Activated B cell treated with CpG ODN at 0.5 μM for 24 hours (primary cell): Measurements from ENCODE around the gene PCNX2. TPM values are rescaled to one million over a fixed set of nuclear protein-coding genes. Genes with fewer than 3 reads are reported as not detected.

Source experiments
- ATAC-seq: fragments of 200-7000 bp; cut with Tn5 transposase; one replicate; pipeline ENCODE4 v1.10.0; 2021; ENCODE audit warnings: low read depth, mild to moderate bottlenecking, moderate library complexity
- CTCF ChIA-PET: fragments of 350-600 bp; sonication (Branson Sonifier 250); formaldehyde crosslinking; loops from one replicate; lab custom pipeline; 2021; ENCODE audit warnings: antibody characterized with exemption; lab: Charles Lee
- POLR2A ChIA-PET: fragments of 350-600 bp; sonication (Branson Sonifier 250); formaldehyde crosslinking; loops from one replicate; lab custom pipeline; 2021; ENCODE audit warnings: antibody characterized with exemption; lab: Charles Lee
- DNase-seq: peaks from one replicate; pipeline ENCODE4 v3.0.0; 2022
- H3K27ac Mint-ChIP-seq: one replicate; pipeline ENCODE4 v1.8.0; 2020; ENCODE audit warnings: mixed read lengths
- H3K27me3 Mint-ChIP-seq: one replicate; pipeline ENCODE4 v1.8.0; 2021; ENCODE audit warnings: mixed read lengths
- H3K36me3 Mint-ChIP-seq: one replicate; pipeline ENCODE4 v1.8.0; 2021; ENCODE audit warnings: low read depth, mixed read lengths
- H3K4me1 Mint-ChIP-seq: one replicate; pipeline ENCODE4 v1.8.0; 2021; ENCODE audit warnings: mixed read lengths
- H3K4me3 Mint-ChIP-seq: one replicate; pipeline ENCODE4 v1.8.0; 2020; ENCODE audit warnings: mild to moderate bottlenecking, mixed read lengths
- H3K9me3 Mint-ChIP-seq: one replicate; pipeline ENCODE4 v1.8.0; 2020; ENCODE audit warnings: mixed read lengths
- intact Hi-C: fragments of 100-400 bp; cut with micrococcal nuclease; formaldehyde crosslinking; loops from one replicate; pipeline ENCODE4 v1.15.1; 2024
- total RNA-seq: library from RNA; stranded (reverse); gene quantifications from 2 replicates; pipeline ENCODE4 v1.2.3, GENCODE V29; 2022
- TF ChIP-seq, protein P1 (sequence below): fragments of 200-600 bp; IDR thresholded peaks from one replicate; pipeline ENCODE4 v1.8.0; 2022; ENCODE audit warnings: antibody characterized with exemption, mild to moderate bottlenecking

The PCNX2 gene
- total RNA-seq, 1 donor from 2014 or later: 20.4 TPM

DNA sequence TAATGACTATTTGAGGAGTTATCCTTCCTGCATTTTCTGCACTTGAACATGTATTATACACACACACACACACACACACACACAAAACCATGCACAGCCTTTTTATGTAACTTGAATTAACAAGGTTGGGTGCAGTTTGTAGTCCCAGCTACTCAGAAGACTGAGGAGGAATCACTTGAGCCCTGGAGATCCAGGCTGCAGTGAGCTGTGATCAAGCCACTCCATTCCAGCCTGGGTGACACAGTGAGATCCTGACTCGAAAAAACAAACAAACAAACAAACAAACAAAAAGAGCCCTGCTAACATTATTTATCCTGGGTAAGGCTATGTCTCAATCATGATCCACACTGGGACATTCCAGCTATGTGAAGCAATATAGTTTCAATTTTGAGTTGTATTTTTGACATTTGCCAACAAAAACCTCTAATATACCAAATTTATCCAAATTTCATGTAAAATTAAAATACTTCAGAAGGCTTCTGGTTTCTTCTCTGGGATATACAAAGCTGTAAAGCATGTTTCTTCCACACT, 188.3 kb downstream of the PCNX2 start:
- no peak overlapping the region for H3K4me3 Mint-ChIP-seq
- ChIA-PET CTCF (no interaction called here), POLR2A (no interaction called here)
- H3K27ac Mint-ChIP-seq: no peak overlapping the region
- peaks cover 7% of the 10 kb centered on the region for H3K9me3 Mint-ChIP-seq
- TF ChIP-seq, protein P1, sequence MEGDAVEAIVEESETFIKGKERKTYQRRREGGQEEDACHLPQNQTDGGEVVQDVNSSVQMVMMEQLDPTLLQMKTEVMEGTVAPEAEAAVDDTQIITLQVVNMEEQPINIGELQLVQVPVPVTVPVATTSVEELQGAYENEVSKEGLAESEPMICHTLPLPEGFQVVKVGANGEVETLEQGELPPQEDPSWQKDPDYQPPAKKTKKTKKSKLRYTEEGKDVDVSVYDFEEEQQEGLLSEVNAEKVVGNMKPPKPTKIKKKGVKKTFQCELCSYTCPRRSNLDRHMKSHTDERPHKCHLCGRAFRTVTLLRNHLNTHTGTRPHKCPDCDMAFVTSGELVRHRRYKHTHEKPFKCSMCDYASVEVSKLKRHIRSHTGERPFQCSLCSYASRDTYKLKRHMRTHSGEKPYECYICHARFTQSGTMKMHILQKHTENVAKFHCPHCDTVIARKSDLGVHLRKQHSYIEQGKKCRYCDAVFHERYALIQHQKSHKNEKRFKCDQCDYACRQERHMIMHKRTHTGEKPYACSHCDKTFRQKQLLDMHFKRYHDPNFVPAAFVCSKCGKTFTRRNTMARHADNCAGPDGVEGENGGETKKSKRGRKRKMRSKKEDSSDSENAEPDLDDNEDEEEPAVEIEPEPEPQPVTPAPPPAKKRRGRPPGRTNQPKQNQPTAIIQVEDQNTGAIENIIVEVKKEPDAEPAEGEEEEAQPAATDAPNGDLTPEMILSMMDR: no peak
- intact Hi-C loops: no loop called here
- ATAC-seq: no peak
- peaks cover 39% of the 10 kb centered on the region for H3K36me3 Mint-ChIP-seq
- no peaks in the 10 kb centered on the region for H3K27me3 Mint-ChIP-seq
- DNase-seq: no peak
- H3K4me1 Mint-ChIP-seq: no peaks in the 10 kb centered on the region

GRCh38 chr1:233105225-233105624, 190.3 kb downstream of the PCNX2 start:
- no peaks in the 10 kb centered on the region for H3K27me3 Mint-ChIP-seq
- no peak overlapping the region for H3K4me3 Mint-ChIP-seq
- H3K9me3 Mint-ChIP-seq: peaks cover 7% of the 10 kb centered on the region
- TF ChIP-seq, protein P1: no peak
- CTCF ChIA-PET: no interaction called here
- no peak overlapping the region for H3K27ac Mint-ChIP-seq
- intact Hi-C loops: no loop called here
- POLR2A ChIA-PET: no interaction called here
- DNase-seq: no peak
- H3K4me1 Mint-ChIP-seq: no peaks in the 10 kb centered on the region
- peaks cover 34% of the 10 kb centered on the region for H3K36me3 Mint-ChIP-seq
- no peak for ATAC-seq

- ChIA-PET POLR2A (no interaction called here), CTCF (no interaction called here)
- peaks cover 20% of the 10 kb centered on the region for H3K36me3 Mint-ChIP-seq
- H3K4me3 Mint-ChIP-seq: no peak overlapping the region
- no peaks in the 10 kb centered on the region for H3K4me1 Mint-ChIP-seq
- DNase-seq: no peak
- no peak for ATAC-seq
- intact Hi-C loops: no loop called here
- H3K9me3 Mint-ChIP-seq: peaks cover 7% of the 10 kb centered on the region
- no peak overlapping the region for H3K27ac Mint-ChIP-seq
- H3K27me3 Mint-ChIP-seq: no peaks in the 10 kb centered on the region
- TF ChIP-seq, protein P1: no peak
Measured at GRCh38 chr1:233102341-233102740, 193.2 kb downstream of the PCNX2 start.

GRCh38 chr1:233097959-233098580, 197.5 kb downstream of the PCNX2 start:
- peaks cover 9% of the 10 kb centered on the region for H3K36me3 Mint-ChIP-seq
- H3K27ac Mint-ChIP-seq: no peak overlapping the region

GRCh38 chr1:233097546-233097945, 198.0 kb downstream of the PCNX2 start:
- H3K9me3 Mint-ChIP-seq: peaks cover 3% of the 10 kb centered on the region
- no peaks in the 10 kb centered on the region for H3K27me3 Mint-ChIP-seq
- ATAC-seq (no peak), DNase-seq (no peak)
- TF ChIP-seq, protein P1: no peak
- no peaks in the 10 kb centered on the region for H3K4me1 Mint-ChIP-seq
- intact Hi-C loops: no loop called here
- ChIA-PET CTCF (no interaction called here), POLR2A (no interaction called here)
- H3K4me3 Mint-ChIP-seq: no peak overlapping the region
- no peak overlapping the region for H3K27ac Mint-ChIP-seq
- peaks cover 9% of the 10 kb centered on the region for H3K36me3 Mint-ChIP-seq

More at GRCh38 chr1:233097959-233098580, 197.5 kb downstream of the PCNX2 start:
- Mint-ChIP-seq H3K27me3 (no peaks in the 10 kb centered on the region), H3K4me1 (no peaks in the 10 kb centered on the region), H3K4me3 (no peak overlapping the region), H3K9me3 (peaks cover 3% of the 10 kb centered on the region)
- intact Hi-C loops: no loop called here
- TF ChIP-seq, protein P1: no peak
- ChIA-PET CTCF (no interaction called here), POLR2A (no interaction called here)
- DNase-seq (no peak), ATAC-seq (no peak)
